Common myeloid progenitor, CD34-positive (primary cell): ENCODE results near the gene WDR7.

Experiments used
- CTCF ChIA-PET: fragments of 350-600 bp; sonication (Branson Sonifier 250); formaldehyde crosslinking; loops from one replicate; lab custom pipeline; 2021; ENCODE audit warnings: antibody characterized with exemption; lab: Charles Lee
- POLR2A ChIA-PET: fragments of 350-600 bp; sonication (Branson Sonifier 250); formaldehyde crosslinking; loops from one replicate; lab custom pipeline; 2021; ENCODE audit warnings: antibody characterized with exemption; lab: Charles Lee
- DNase-seq, 3 donors: peaks; one replicate each; pipeline versions ENCODE4 v3.0.0 to v3.0.0-alpha.2; 2013
- H3K27ac ChIP-seq, 2 experiments: 1 replicate in 1 of 2; 2 replicates in 1 of 2; pipeline ENCODE4 v1.7.0; 2013; ENCODE audit warnings: inconsistent platforms in 2 of 2, low read length in 2 of 2, mild to moderate bottlenecking in 2 of 2, low read depth in 1 of 2, moderate library complexity in 1 of 2; ENCODE audit not compliant: severe bottlenecking in 2 of 2, insufficient read depth in 1 of 2, poor library complexity in 1 of 2
- H3K27me3 ChIP-seq, 5 experiments: replicated peaks in 2 of 5; 1 replicate in 3 of 5; 2 replicates in 2 of 5; pipeline versions ENCODE4 v1.6.1 to v1.7.0; 2013; ENCODE audit warnings: low read length in 4 of 5, mild to moderate bottlenecking in 2 of 5, moderate library complexity in 2 of 5, inconsistent platforms in 1 of 5; ENCODE audit not compliant: insufficient read depth in 5 of 5, control insufficient read depth in 4 of 5
- H3K36me3 ChIP-seq, 4 experiments: 1 replicate in 2 of 4; 2 replicates in 2 of 4; pipeline versions ENCODE4 v1.6.1 to v1.7.0; 2013; ENCODE audit warnings: low read length in 3 of 4, control low read depth in 1 of 4, mild to moderate bottlenecking in 1 of 4; ENCODE audit not compliant: control insufficient read depth in 4 of 4, insufficient read depth in 4 of 4
- H3K4me1 ChIP-seq, 4 experiments: 1 replicate in 3 of 4; 2 replicates in 1 of 4; pipeline versions ENCODE4 v1.6.1 to v1.7.1; 2013; ENCODE audit warnings: low read length in 3 of 4, mild to moderate bottlenecking in 3 of 4, control low read depth in 1 of 4, inconsistent platforms in 1 of 4, moderate library complexity in 1 of 4; ENCODE audit not compliant: control insufficient read depth in 4 of 4, insufficient read depth in 4 of 4; ENCODE audit errors: control extremely low read depth in 1 of 4
- H3K4me3 ChIP-seq, 7 experiments: 1 replicate in 4 of 7; 2 replicates in 3 of 7; pipeline versions ENCODE4 v1.5.1 to v1.7.0; 2013; ENCODE audit warnings: mild to moderate bottlenecking in 7 of 7, low read length in 6 of 7, moderate library complexity in 6 of 7, inconsistent platforms in 2 of 7, low read depth in 2 of 7, control low read depth in 1 of 7; ENCODE audit not compliant: insufficient read depth in 4 of 7, control insufficient read depth in 1 of 7; ENCODE audit errors: extremely low read depth in 1 of 7
- H3K9me3 ChIP-seq, 5 experiments: 1 replicate in 4 of 5; 2 replicates in 1 of 5; pipeline versions ENCODE4 v1.6.1 to v1.7.1; 2013; ENCODE audit warnings: low read length in 4 of 5, mild to moderate bottlenecking in 2 of 5, inconsistent platforms in 1 of 5, low read depth in 1 of 5, moderate library complexity in 1 of 5; ENCODE audit not compliant: control insufficient read depth in 4 of 5, insufficient read depth in 2 of 5; ENCODE audit errors: control extremely low read depth in 1 of 5
- WGBS: methylation state at CpG from one replicate; pipeline ENCODE4 v1.1.5; 2013; ENCODE audit not compliant: insufficient coverage; 5-methylcytosine and 5-hydroxymethylcytosine counted together

WDR7 gene

DNA sequence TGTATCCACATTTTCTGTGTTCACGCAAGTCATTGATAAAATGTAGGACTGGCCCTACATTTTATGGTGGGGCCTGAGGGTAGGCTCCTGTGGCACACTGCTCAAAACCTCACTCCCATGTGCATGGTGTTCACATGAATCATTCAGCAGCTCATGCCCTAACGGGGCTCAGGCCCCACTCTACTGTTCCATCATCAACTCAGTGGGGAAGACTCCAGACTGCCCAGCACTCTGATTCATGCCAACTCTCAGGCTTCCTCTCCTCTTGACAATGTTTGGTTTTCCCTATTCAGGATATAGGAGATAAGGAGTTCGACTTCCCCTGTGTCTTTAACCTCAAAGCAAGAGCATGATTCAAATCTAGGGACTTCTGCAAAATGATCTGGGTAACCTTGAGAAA is 403.7 kb downstream of the WDR7 start:
- ChIA-PET POLR2A (no interaction called here), CTCF (no interaction called here)
- Histone ChIP-seq H3K9me3 (no peaks in the 10 kb centered on the region), H3K36me3 (no peaks in the 10 kb centered on the region), H3K27ac (no peak overlapping the region), H3K27me3 (peaks cover 0 to 4% (median 2%) of the 10 kb centered on the region in 5 experiments), H3K4me3 (no peak overlapping the region), H3K4me1 (peaks cover 0 to 9% (median 5%) of the 10 kb centered on the region in 4 experiments)
- no peak for DNase-seq
- WGBS: 100% methylated on average over 1 of the region's 3 CpGs

DNA sequence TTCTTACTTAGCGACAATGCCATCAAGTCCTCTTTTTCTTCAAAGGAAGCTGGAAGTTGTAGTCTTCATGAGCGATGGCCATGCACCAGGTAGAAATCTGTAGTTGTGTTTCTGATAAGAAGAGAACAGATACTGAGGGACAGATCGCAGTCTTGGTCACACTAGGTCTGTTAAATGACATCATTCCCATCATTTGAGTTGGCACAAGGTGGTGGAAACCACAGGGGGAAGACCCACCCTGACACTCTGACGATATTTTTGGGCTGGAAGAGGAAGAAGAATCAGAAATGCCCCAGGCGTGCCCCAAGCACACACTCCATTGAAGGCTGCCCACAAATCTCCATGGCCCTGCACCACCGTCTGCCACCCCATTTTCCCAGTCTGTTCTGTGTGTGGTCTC is 406.7 kb downstream of the WDR7 start:
- H3K27ac ChIP-seq: no peak overlapping the region

DNA sequence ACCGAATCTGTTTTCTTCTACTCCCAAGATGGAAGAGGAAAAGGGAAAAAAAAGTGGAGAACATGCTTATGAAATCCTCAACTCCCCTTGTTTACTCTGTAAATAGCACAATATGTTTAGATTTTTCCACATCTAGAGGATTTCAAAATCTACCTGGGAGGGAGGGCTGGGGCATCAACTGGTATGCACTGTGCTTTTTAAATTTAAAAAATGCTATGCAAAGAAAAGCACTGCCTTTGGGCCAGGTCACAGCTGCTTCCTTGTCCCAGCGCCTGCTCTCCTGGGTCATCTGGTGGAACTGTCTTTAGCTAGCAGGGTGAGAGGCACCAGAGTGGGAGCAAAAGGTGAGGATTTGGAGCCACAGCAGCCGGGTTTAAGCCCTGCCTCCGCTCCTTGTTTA is 407.6 kb downstream of the WDR7 start:
- no peaks in the 10 kb centered on the region for H3K4me1 ChIP-seq
- H3K9me3 ChIP-seq: no peaks in the 10 kb centered on the region
- H3K36me3 ChIP-seq: no peaks in the 10 kb centered on the region
- no peak for DNase-seq
- WGBS: 92% methylated on average over 3 of the region's 4 CpGs
- H3K4me3 ChIP-seq: no peak overlapping the region
- peaks cover 0 to 13% (median 2%) of the 10 kb centered on the region in 5 experiments for H3K27me3 ChIP-seq
- CTCF ChIA-PET: no interaction called here
- H3K27ac ChIP-seq: no peak overlapping the region
- POLR2A ChIA-PET: no interaction called here

More for the DNA sequence above, 406.7 kb downstream of the WDR7 start:
- Histone ChIP-seq H3K27me3 (peaks cover 0 to 4% (median 2%) of the 10 kb centered on the region in 5 experiments), H3K9me3 (no peaks in the 10 kb centered on the region), H3K4me1 (no peaks in the 10 kb centered on the region), H3K4me3 (no peak overlapping the region), H3K36me3 (no peaks in the 10 kb centered on the region)
- DNase-seq: no peak
- CTCF ChIA-PET: no interaction called here
- 96% methylated on average over 3 of the region's 6 CpGs for WGBS
- POLR2A ChIA-PET: no interaction called here

DNA sequence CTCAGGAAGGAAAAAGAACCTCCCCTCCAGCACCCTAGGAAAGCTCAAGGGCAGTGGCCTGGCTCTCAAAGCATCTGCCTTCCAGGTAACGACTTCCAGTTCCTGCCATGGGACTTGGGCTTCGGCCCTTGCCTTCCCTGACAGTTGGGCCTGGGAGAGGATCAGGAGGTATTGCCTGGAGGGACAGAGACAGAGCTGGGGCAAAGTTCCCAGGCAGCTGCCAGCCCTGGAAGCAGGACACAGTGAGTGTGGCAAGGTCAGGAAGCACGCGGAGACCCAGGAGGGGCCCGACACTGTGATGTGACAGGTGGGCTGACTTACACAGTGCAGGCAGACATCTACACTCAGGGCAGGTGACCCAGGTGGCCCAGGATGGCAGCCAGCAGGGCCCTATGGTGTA is 408.2 kb downstream of the WDR7 start:
- H3K27ac ChIP-seq: no peak overlapping the region
- ChIA-PET POLR2A (no interaction called here), CTCF (no interaction called here)
- no peaks in the 10 kb centered on the region for H3K9me3 ChIP-seq
- WGBS: 93% methylated on average over 5 of the region's 5 CpGs
- no peaks in the 10 kb centered on the region for H3K36me3 ChIP-seq
- H3K4me1 ChIP-seq: no peaks in the 10 kb centered on the region
- no peak overlapping the region for H3K4me3 ChIP-seq
- peaks cover 0 to 19% (median 2%) of the 10 kb centered on the region in 5 experiments for H3K27me3 ChIP-seq
- no peak for DNase-seq

DNA sequence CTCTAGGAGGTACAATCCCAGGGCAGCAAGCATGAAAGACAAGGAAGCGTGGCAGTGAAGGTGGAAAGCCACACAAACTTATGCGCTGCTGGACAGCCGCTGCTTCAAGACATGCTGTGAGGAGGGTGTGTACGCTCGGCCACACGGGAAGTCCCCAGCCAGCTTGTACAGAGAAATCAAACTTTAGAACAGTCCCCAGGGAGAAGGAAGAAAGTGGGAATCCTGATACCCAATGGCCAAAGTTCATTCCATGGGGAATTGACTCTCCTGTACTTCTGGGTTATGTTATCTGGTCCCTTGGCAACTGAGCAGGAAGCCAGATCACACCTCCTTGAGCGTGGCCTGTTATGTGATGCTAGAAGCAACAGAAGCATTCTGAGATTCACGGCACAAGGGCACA is 409.7 kb downstream of the WDR7 start:
- no peak overlapping the region for H3K4me3 ChIP-seq
- ChIA-PET CTCF (no interaction called here), POLR2A (no interaction called here)
- H3K27ac ChIP-seq: no peak overlapping the region
- H3K9me3 ChIP-seq: no peaks in the 10 kb centered on the region
- no peak for DNase-seq
- H3K27me3 ChIP-seq: peaks cover 0 to 19% (median 2%) of the 10 kb centered on the region in 5 experiments
- H3K36me3 ChIP-seq: no peaks in the 10 kb centered on the region
- WGBS: 100% methylated on average over 7 of the region's 8 CpGs
- no peaks in the 10 kb centered on the region for H3K4me1 ChIP-seq

DNA sequence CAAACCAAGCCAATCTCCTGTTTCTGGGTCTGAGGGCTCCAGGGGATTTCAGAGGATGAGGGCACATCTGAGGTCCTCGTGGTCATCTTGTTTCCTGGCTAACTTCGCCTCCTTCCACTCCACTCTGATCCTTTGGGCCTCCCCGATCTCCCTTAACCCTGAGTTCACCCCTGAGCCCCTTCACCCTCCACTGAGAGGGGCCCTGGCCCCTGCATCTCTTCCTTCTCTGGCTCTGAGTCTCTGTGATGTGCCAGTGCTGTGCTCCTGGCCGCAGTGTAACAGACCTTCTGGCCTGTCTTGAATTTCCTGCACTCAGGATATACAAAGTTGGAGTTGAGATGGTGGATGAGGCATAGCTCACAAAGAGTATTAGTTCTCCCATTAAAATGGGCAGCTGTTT is 411.0 kb downstream of the WDR7 start:
- POLR2A ChIA-PET: no interaction called here

DNA sequence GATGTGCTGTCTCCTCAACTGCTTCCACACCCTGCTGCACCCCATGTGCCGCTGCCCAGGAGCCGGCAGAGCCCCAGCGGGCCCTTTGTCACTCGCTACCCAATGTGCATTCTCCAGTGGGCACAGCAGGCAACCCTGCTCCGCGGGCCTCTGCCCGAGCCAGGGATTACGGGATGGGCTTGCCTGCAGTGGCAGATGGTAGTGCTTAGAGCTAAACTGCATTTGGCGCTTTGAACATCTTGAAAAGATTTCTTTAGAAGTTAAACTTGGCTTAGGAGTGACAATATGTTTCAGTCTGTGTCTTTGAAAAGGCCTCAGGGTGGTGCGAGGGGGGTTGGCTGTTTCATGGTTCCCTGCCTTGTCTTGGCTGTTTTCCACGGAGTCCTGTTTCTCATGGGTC is 411.7 kb downstream of the WDR7 start:
- Histone ChIP-seq H3K4me1 (no peaks in the 10 kb centered on the region), H3K27me3 (peaks cover 0 to 15% (median 0%) of the 10 kb centered on the region in 5 experiments), H3K9me3 (no peaks in the 10 kb centered on the region), H3K36me3 (no peaks in the 10 kb centered on the region), H3K4me3 (no peak overlapping the region), H3K27ac (no peak overlapping the region)
- no peak for DNase-seq
- 93% methylated on average over 11 of the region's 11 CpGs for WGBS
- POLR2A ChIA-PET: no interaction called here
- CTCF ChIA-PET: no interaction called here

More for the DNA sequence above, 411.0 kb downstream of the WDR7 start:
- CTCF ChIA-PET: no interaction called here
- no peaks in the 10 kb centered on the region for H3K36me3 ChIP-seq
- no peaks in the 10 kb centered on the region for H3K9me3 ChIP-seq
- H3K4me1 ChIP-seq: no peaks in the 10 kb centered on the region
- H3K27ac ChIP-seq: no peak overlapping the region
- 86% methylated on average over 3 of the region's 4 CpGs for whole genome bisulfite sequencing
- DNase-seq: no peak
- H3K27me3 ChIP-seq: peaks cover 0 to 15% (median 0%) of the 10 kb centered on the region in 5 experiments
- no peak overlapping the region for H3K4me3 ChIP-seq
